ENCODE measurements around the gene FOXL2. TPM values are rescaled to one million over a fixed set of nuclear protein-coding genes. Genes with fewer than 3 reads are reported as not detected.
"Not testable (repeated sequence)": the region's sequence is repeated elsewhere in the genome, so short reads cannot be mapped to it uniquely, and the experiment has no call there.

The FOXL2 gene
- polyA plus RNA-seq, 1 of the 3 experiments (the other 2 are of a cell fraction): not detected

- peaks cover 2 to 11% of the 10 kb centered on the region in 2 experiments; a peak in 2 of 4 replicates for H3K4me1 ChIP-seq (ENCODE audit: control insufficient read depth in 1 of 2, insufficient read depth in 2 of 2, low read depth in 1 of 2, low read length in 1 of 2)
- H3K79me2 ChIP-seq (ENCODE audit: insufficient read depth): no peaks in the 10 kb centered on the region
- H3K9me2 ChIP-seq: no peaks in the 10 kb centered on the region
- peak; percentile 77 for TF ChIP-seq SMC3 (IDR thresholded peaks at IDR 0.05; ENCODE audit: low read depth, low read length)
- peak; percentile 83 for TF ChIP-seq CTCF (IDR thresholded peaks at IDR 0.05)
- TF ChIP-seq RAD21 (IDR thresholded peaks at IDR 0.05; ENCODE audit: low read length): peak; percentile 73
- TF ChIP-seq USF1 (IDR thresholded peaks at IDR 0.05; ENCODE audit: borderline replicate concordance, low read depth): no peak
- H3K9me3 ChIP-seq: no peaks in the 10 kb centered on the region
- H3K36me3 ChIP-seq (replicated peaks in 1 of 2; ENCODE audit: control insufficient read depth in 1 of 2, insufficient read depth in 2 of 2, low read length in 1 of 2): no peaks in the 10 kb centered on the region
- 21% methylated on average over 6 of the region's 6 CpGs for WGBS (ENCODE audit: low lambda C conversion rate)
- CTCF ChIA-PET: interaction anchor here (0.6 to 15.8 kb wide), 72 partner anchors 8 to 587 kb away, joined by 3 to 298 read pairs (median 4); partner anchors contain the start of genes CEP70, ESYT3 and PIK3CB
- no peak overlapping the region for H3K9ac ChIP-seq
- H3F3A ChIP-seq (replicated peaks; ENCODE audit: insufficient read depth): peaks cover 15% of the 10 kb centered on the region
- no peak overlapping the region for H2AFZ ChIP-seq (ENCODE audit: low read depth)
- H3K27ac ChIP-seq (ENCODE audit: low read depth in 2 of 2, low read length in 1 of 2): no peak overlapping the region
- DNase-seq: peak; percentile 72
- H3K4me2 ChIP-seq: no peak overlapping the region
- H4K20me1 ChIP-seq (ENCODE audit: insufficient read depth): no peaks in the 10 kb centered on the region
- no peaks in the 10 kb centered on the region; the same call in 1 of the 2 replicates for H3K27me3 ChIP-seq (ENCODE audit: insufficient read depth)
- peak overlapping the region in 1 of 2 experiments; percentile 34; a peak in 1 of 4 replicates for H3K4me3 ChIP-seq (ENCODE audit: low read depth in 2 of 2, low read length in 1 of 2)
- POLR2A ChIA-PET: interaction anchor here (1.1 kb wide), 1 partner anchor 448 kb away, joined by 3 read pairs; no protein-coding TSS in a partner anchor
These were observed 23.4 kb downstream of the FOXL2 start for GRCh38 chr3:138923531-138923994.

- H3K9me3 ChIP-seq; H3K27me3 ChIP-seq (ENCODE audit: insufficient read depth); H3K4me3 ChIP-seq (ENCODE audit: low read depth in 2 of 2, low read length in 1 of 2); H2AFZ ChIP-seq (ENCODE audit: low read depth); H3K36me3 ChIP-seq (replicated peaks in 1 of 2; ENCODE audit: control insufficient read depth in 1 of 2, insufficient read depth in 2 of 2, low read length in 1 of 2); POLR2A ChIA-PET; H3K79me2 ChIP-seq (ENCODE audit: insufficient read depth); H3K9me2 ChIP-seq; H4K20me1 ChIP-seq (ENCODE audit: insufficient read depth); DNase-seq; H3K9ac ChIP-seq: not testable (repeated sequence)
- WGBS (ENCODE audit: low lambda C conversion rate): 75% methylated on average over 5 of the region's 6 CpGs
- CTCF ChIA-PET: interaction anchor here (1.0 to 15.8 kb wide), 20 partner anchors 10 to 517 kb away, joined by 3 to 298 read pairs (median 6); partner anchors contain the start of genes CEP70 and PIK3CB
- H3K4me1 ChIP-seq (ENCODE audit: control insufficient read depth in 1 of 2, insufficient read depth in 2 of 2, low read depth in 1 of 2, low read length in 1 of 2): peaks cover 2 to 11% of the 10 kb centered on the region in 2 experiments; a peak in 2 of 4 replicates
- peak overlapping the region in 1 of 2 experiments; percentile 65; a peak in 2 of 4 replicates for H3K27ac ChIP-seq (ENCODE audit: low read depth in 2 of 2, low read length in 1 of 2)
- peak overlapping the region; percentile 69 for H3K4me2 ChIP-seq
- H3F3A ChIP-seq (replicated peaks; ENCODE audit: insufficient read depth): peaks cover 15% of the 10 kb centered on the region
- TF ChIP-seq CTCF (IDR thresholded peaks at IDR 0.05): peak; percentile 30
These were observed 24.5 kb downstream of the FOXL2 start for GRCh38 chr3:138922400-138922799.
